ENCODE measurements around the gene MLLT10. TPM values are rescaled to one million over a fixed set of nuclear protein-coding genes. Genes with fewer than 3 reads are reported as not detected.

Gene MLLT10
- total and polyA plus RNA-seq, 2 of the 8 experiments (the other 6 are each of a cell fraction or from before 2014, with no cell fraction given) = 53.1 to 62.1 TPM

GRCh38 chr10:21516242-21517131 is 17.5 kb upstream of the MLLT10 start (continued):
- peak; percentile 7 for TF ChIP-seq KDM4A (IDR thresholded peaks at IDR 0.05; ENCODE audit: low read depth, low read length, severe bottlenecking)
- TF ChIP-seq KDM1A (IDR thresholded peaks at IDR 0.05; ENCODE audit: borderline replicate concordance, low read length) = no peak
- no peak for TF ChIP-seq CBX8 (IDR thresholded peaks at IDR 0.05; ENCODE audit: borderline replicate concordance, low read depth, low read length)
- no peak for TF ChIP-seq POU5F1 (IDR thresholded peaks at IDR 0.05; ENCODE audit: low read depth, low read length)
- TF ChIP-seq ASH2L (IDR thresholded peaks at IDR 0.05; ENCODE audit: low read length) = peak; percentile 51
- TF ChIP-seq MAFK (IDR thresholded peaks at IDR 0.05; ENCODE audit: low read depth, low read length) = no peak
- no peak; the same call in 1 of the 2 replicates for TF ChIP-seq RBBP5 (IDR thresholded peaks at IDR 0.05; ENCODE audit: borderline replicate concordance, low read depth, low read length)
- no peak for TF ChIP-seq CHD2 (IDR thresholded peaks at IDR 0.05; ENCODE audit: low read length)
